ENCODE measurements around the gene RNASEL. TPM values are rescaled to one million over a fixed set of nuclear protein-coding genes. Genes with fewer than 3 reads are reported as not detected.

RNASEL gene
- total and polyA plus RNA-seq, 4 donors = 3.7 to 14.8 (median 9.0) TPM

- H3K27me3 ChIP-seq (ENCODE audit: control insufficient read depth in 3 of 3, insufficient read depth in 3 of 3, low read length in 2 of 3) = no peaks in the 10 kb centered on the region
- ATAC-seq (ENCODE audit: insufficient read depth, low FRiP score) = no peak
Measured at GRCh38 chr1:182631954-182632353, 42.9 kb upstream of the RNASEL start.

GRCh38 chr1:182631053-182631677, 42.1 kb upstream of the RNASEL start:
- no peak overlapping the region for H3K9ac ChIP-seq (ENCODE audit: insufficient read depth in 1 of 2, low read length in 2 of 2)
- DNase-seq = no peak
- peaks cover 0 to 6% (median 2%) of the 10 kb centered on the region in 5 donors for H3K4me1 ChIP-seq (ENCODE audit: control insufficient read depth in 5 of 5, insufficient read depth in 5 of 5, low read length in 5 of 5)
- no peaks in the 10 kb centered on the region for H3K36me3 ChIP-seq (ENCODE audit: control insufficient read depth in 4 of 4, insufficient read depth in 4 of 4, low read length in 4 of 4)
- H3K4me3 ChIP-seq = no peak overlapping the region
- H3K9me3 ChIP-seq (ENCODE audit: control insufficient read depth in 4 of 4, insufficient read depth in 3 of 4, low read length in 3 of 4) = peaks cover 0 to 1% (median 0%) of the 10 kb centered on the region in 4 donors
- H3K27ac ChIP-seq (ENCODE audit: low read depth in 1 of 2, low read length in 1 of 2) = no peak overlapping the region
- TF ChIP-seq, protein P1, sequence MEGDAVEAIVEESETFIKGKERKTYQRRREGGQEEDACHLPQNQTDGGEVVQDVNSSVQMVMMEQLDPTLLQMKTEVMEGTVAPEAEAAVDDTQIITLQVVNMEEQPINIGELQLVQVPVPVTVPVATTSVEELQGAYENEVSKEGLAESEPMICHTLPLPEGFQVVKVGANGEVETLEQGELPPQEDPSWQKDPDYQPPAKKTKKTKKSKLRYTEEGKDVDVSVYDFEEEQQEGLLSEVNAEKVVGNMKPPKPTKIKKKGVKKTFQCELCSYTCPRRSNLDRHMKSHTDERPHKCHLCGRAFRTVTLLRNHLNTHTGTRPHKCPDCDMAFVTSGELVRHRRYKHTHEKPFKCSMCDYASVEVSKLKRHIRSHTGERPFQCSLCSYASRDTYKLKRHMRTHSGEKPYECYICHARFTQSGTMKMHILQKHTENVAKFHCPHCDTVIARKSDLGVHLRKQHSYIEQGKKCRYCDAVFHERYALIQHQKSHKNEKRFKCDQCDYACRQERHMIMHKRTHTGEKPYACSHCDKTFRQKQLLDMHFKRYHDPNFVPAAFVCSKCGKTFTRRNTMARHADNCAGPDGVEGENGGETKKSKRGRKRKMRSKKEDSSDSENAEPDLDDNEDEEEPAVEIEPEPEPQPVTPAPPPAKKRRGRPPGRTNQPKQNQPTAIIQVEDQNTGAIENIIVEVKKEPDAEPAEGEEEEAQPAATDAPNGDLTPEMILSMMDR (IDR thresholded peaks at IDR 0.05; ENCODE audit: control extremely low read depth, extremely low read depth) = no peak
- no peaks in the 10 kb centered on the region for H3K27me3 ChIP-seq (ENCODE audit: control insufficient read depth in 3 of 3, insufficient read depth in 3 of 3, low read length in 2 of 3)
- ATAC-seq (ENCODE audit: insufficient read depth, low FRiP score) = no peak

More at GRCh38 chr1:182631954-182632353, 42.9 kb upstream of the RNASEL start:
- H3K4me3 ChIP-seq = no peak overlapping the region
- DNase-seq = no peak
- H3K36me3 ChIP-seq (ENCODE audit: control insufficient read depth in 4 of 4, insufficient read depth in 4 of 4, low read length in 4 of 4) = no peaks in the 10 kb centered on the region
- no peak overlapping the region for H3K27ac ChIP-seq (ENCODE audit: low read depth in 1 of 2, low read length in 1 of 2)
- peaks cover 0 to 1% (median 0%) of the 10 kb centered on the region in 4 donors for H3K9me3 ChIP-seq (ENCODE audit: control insufficient read depth in 4 of 4, insufficient read depth in 3 of 4, low read length in 3 of 4)
- TF ChIP-seq, protein P1 (IDR thresholded peaks at IDR 0.05; ENCODE audit: control extremely low read depth, extremely low read depth) = no peak
- WGBS, 2 donors = 65 to 84% methylated on average over 1 of the region's 1 CpG
- H3K4me1 ChIP-seq (ENCODE audit: control insufficient read depth in 5 of 5, insufficient read depth in 5 of 5, low read length in 5 of 5) = peaks cover 0 to 6% (median 2%) of the 10 kb centered on the region in 5 donors
- no peak overlapping the region for H3K9ac ChIP-seq (ENCODE audit: insufficient read depth in 1 of 2, low read length in 2 of 2)

- 65 to 88% methylated on average over 1 of the region's 1 CpG for WGBS, 2 donors
- H3K27me3 ChIP-seq (ENCODE audit: control insufficient read depth in 3 of 3, insufficient read depth in 3 of 3, low read length in 2 of 3) = no peaks in the 10 kb centered on the region
- H3K9ac ChIP-seq (ENCODE audit: insufficient read depth in 1 of 2, low read length in 2 of 2) = no peak overlapping the region
- no peak overlapping the region for H3K4me3 ChIP-seq
- no peak overlapping the region for H3K27ac ChIP-seq (ENCODE audit: low read depth in 1 of 2, low read length in 1 of 2)
- peaks cover 0 to 6% (median 2%) of the 10 kb centered on the region in 5 donors for H3K4me1 ChIP-seq (ENCODE audit: control insufficient read depth in 5 of 5, insufficient read depth in 5 of 5, low read length in 5 of 5)
- no peaks in the 10 kb centered on the region for H3K36me3 ChIP-seq (ENCODE audit: control insufficient read depth in 4 of 4, insufficient read depth in 4 of 4, low read length in 4 of 4)
- no peak for DNase-seq
- peaks cover 0 to 1% (median 0%) of the 10 kb centered on the region in 4 donors for H3K9me3 ChIP-seq (ENCODE audit: control insufficient read depth in 4 of 4, insufficient read depth in 3 of 4, low read length in 3 of 4)
- TF ChIP-seq, protein P1 (IDR thresholded peaks at IDR 0.05; ENCODE audit: control extremely low read depth, extremely low read depth) = no peak
- no peak for ATAC-seq (ENCODE audit: insufficient read depth, low FRiP score)
Measured at GRCh38 chr1:182630586-182630985, 41.5 kb upstream of the RNASEL start.

All from lung (tissue), 12 donors.